ENCODE data around the gene ATF6. TPM values are rescaled to one million over a fixed set of nuclear protein-coding genes. Genes with fewer than 3 reads are reported as not detected.

ATF6 gene
- total and polyA plus RNA-seq, 9 of the 15 experiments (the other 6 are each of a cell fraction or from before 2014, with no cell fraction given) = 11.7 to 32.4 (median 20.4) TPM

DNA sequence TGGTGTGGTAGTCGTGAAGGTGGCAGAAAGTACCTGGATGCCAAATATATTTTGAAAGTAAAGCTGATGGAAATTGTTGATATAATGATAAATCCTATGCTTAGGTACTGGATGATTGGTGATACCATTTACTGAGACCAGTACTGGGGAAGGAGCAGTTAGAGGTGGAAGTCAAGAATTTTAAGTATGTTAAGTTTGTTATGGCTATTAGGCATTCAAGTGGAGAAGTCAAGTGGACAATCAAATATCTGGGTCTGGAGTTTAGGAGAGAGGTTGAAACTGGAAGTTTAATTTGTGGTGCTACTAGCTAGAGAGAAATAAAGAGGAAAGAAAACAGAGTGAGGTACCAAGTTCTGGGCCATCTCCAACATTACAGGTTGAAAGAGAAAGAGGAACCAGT is 89.1 kb downstream of the ATF6 start:
- DNase-seq (ENCODE audit: extremely low read depth in 1 of 4, low spot score in 3 of 4) (no peak), FAIRE-seq (no peak), ATAC-seq (no peak)
- Histone ChIP-seq H3K36me3 (ENCODE audit: control insufficient read depth, insufficient read depth, low read length) (peaks cover 56% of the 10 kb centered on the region), H4K20me1 (replicated peaks; ENCODE audit: control insufficient read depth, insufficient read depth, low read length) (no peaks in the 10 kb centered on the region), H2AFZ (ENCODE audit: low read depth, low read length) (no peak overlapping the region), H3K9ac (ENCODE audit: insufficient read depth in 1 of 2, low read depth in 2 of 2, low read length in 2 of 2) (no peak overlapping the region), H3K9me1 (ENCODE audit: control insufficient read depth, insufficient read depth, low read length) (no peaks in the 10 kb centered on the region), H3K79me2 (ENCODE audit: control insufficient read depth, insufficient read depth, low read length) (no peaks in the 10 kb centered on the region), H3K4me2 (ENCODE audit: insufficient read depth, low read length) (no peak overlapping the region), H3K27me3 (ENCODE audit: control insufficient read depth in 2 of 2, insufficient read depth in 2 of 2, low read length in 2 of 2) (no peaks in the 10 kb centered on the region), H3K27ac (ENCODE audit: extremely low read depth, low read depth, low read length) (no peak overlapping the region), H3K9me3 (replicated peaks; ENCODE audit: control insufficient read depth, insufficient read depth, low read depth, low read length) (no peaks in the 10 kb centered on the region), H3K4me1 (replicated peaks in 1 of 2; ENCODE audit: control insufficient read depth in 2 of 2, insufficient read depth in 2 of 2, low read length in 2 of 2) (no peaks in the 10 kb centered on the region), H3K4me3 (no peak overlapping the region)
- CTCF ChIA-PET (ENCODE audit: low intra/inter-chr PET ratio) = no interaction called here
- 88% methylated on average over 1 of the region's 1 CpG for WGBS (ENCODE audit: insufficient coverage, low coverage, missing lambda C conversion rate)
- intact Hi-C loops (cut with micrococcal nuclease) (no loop called here), in situ Hi-C loops (cut with MboI) (no loop called here)
- no peak for TF ChIP-seq SREBF2 (CRISPR knock-in tag; IDR thresholded peaks at IDR 0.05)
- no peak for TF ChIP-seq ELF1 (tag; IDR thresholded peaks at IDR 0.05)
- TF ChIP-seq BCL6 (CRISPR knock-in tag; IDR thresholded peaks at IDR 0.05) = no peak
- no peak for TF ChIP-seq WHSC1 (IDR thresholded peaks at IDR 0.05; ENCODE audit: low read length)
- TF ChIP-seq RCOR1 (IDR thresholded peaks at IDR 0.05; ENCODE audit: borderline replicate concordance in 1 of 2, low read depth in 2 of 2, low read length in 2 of 2) = no peak
- TF ChIP-seq GTF3C2 (IDR thresholded peaks at IDR 0.05; ENCODE audit: borderline replicate concordance, extremely low read depth, insufficient read length) = no peak
- TF ChIP-seq RBM39 (optimal IDR thresholded peaks at IDR 0.05; ENCODE audit: low read depth, low read length) = no peak
- no peak for TF ChIP-seq HNRNPLL (IDR thresholded peaks at IDR 0.05; ENCODE audit: low read depth, low read length, poor library complexity, severe bottlenecking)
- TF ChIP-seq, protein P1, sequence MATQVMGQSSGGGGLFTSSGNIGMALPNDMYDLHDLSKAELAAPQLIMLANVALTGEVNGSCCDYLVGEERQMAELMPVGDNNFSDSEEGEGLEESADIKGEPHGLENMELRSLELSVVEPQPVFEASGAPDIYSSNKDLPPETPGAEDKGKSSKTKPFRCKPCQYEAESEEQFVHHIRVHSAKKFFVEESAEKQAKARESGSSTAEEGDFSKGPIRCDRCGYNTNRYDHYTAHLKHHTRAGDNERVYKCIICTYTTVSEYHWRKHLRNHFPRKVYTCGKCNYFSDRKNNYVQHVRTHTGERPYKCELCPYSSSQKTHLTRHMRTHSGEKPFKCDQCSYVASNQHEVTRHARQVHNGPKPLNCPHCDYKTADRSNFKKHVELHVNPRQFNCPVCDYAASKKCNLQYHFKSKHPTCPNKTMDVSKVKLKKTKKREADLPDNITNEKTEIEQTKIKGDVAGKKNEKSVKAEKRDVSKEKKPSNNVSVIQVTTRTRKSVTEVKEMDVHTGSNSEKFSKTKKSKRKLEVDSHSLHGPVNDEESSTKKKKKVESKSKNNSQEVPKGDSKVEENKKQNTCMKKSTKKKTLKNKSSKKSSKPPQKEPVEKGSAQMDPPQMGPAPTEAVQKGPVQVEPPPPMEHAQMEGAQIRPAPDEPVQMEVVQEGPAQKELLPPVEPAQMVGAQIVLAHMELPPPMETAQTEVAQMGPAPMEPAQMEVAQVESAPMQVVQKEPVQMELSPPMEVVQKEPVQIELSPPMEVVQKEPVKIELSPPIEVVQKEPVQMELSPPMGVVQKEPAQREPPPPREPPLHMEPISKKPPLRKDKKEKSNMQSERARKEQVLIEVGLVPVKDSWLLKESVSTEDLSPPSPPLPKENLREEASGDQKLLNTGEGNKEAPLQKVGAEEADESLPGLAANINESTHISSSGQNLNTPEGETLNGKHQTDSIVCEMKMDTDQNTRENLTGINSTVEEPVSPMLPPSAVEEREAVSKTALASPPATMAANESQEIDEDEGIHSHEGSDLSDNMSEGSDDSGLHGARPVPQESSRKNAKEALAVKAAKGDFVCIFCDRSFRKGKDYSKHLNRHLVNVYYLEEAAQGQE (IDR thresholded peaks at IDR 0.05; ENCODE audit: borderline replicate concordance) = no peak
- TF ChIP-seq, protein P1 (CRISPR knock-in tag; IDR thresholded peaks at IDR 0.05; ENCODE audit: low read depth) = no peak
- POLR2A ChIA-PET = no interaction called here
- BruUV-seq (replicated peaks) = no TSS peak
